ENCODE results near the gene CCDC187. TPM values are rescaled to one million over a fixed set of nuclear protein-coding genes. Genes with fewer than 3 reads are reported as not detected.

Gene CCDC187
- total RNA-seq, 1 experiment from 2014 or later: 0.04 TPM

GRCh38 chr9:136216541-136217244 is 87.2 kb downstream of the CCDC187 start:
- Mint-ChIP-seq H3K9me3 (peaks cover 6% of the 10 kb centered on the region; the same call in 1 of the 2 replicates), H3K4me3 (no peak overlapping the region), H3K4me1 (no peaks in the 10 kb centered on the region), H3K27ac (no peak overlapping the region), H3K27me3 (ENCODE audit: low read depth) (no peaks in the 10 kb centered on the region), H3K36me3 (peaks cover 38% of the 10 kb centered on the region)
- ATAC-seq (no peak), DNase-seq (ENCODE audit: low spot score) (no peak)
- TF ChIP-seq NR2C2 (CRISPR knock-in tag; IDR thresholded peaks at IDR 0.05) (no peak), ZNF121 (CRISPR knock-in tag; IDR thresholded peaks at IDR 0.05) (no peak), HMGXB4 (CRISPR knock-in tag; IDR thresholded peaks at IDR 0.05) (no peak), ATF3 (CRISPR knock-in tag; conservative IDR thresholded peaks at IDR 0.05) (no peak), SOX15 (CRISPR knock-in tag; IDR thresholded peaks at IDR 0.05) (no peak), ZNF512 (CRISPR knock-in tag; IDR thresholded peaks at IDR 0.05; ENCODE audit: borderline replicate concordance) (no peak), MAX (CRISPR knock-in tag; IDR thresholded peaks at IDR 0.05) (no peak)
- ChIA-PET CTCF (interaction anchor here (0.6 to 1.9 kb wide), 9 partner anchors 15 to 420 kb away, joined by 3 to 6 read pairs (median 4); no protein-coding TSS in a partner anchor), POLR2A (interaction anchor here (0.5 kb wide), 2 partner anchors 28 to 343 kb away, joined by 4 to 5 read pairs; no protein-coding TSS in a partner anchor)

- ChIA-PET POLR2A (no interaction called here), CTCF (no interaction called here)
- H3K4me1 Mint-ChIP-seq: no peaks in the 10 kb centered on the region
- H3K27me3 Mint-ChIP-seq (ENCODE audit: low read depth): no peaks in the 10 kb centered on the region
- ATAC-seq (no peak), DNase-seq (ENCODE audit: low spot score) (no peak)
- peaks cover 43% of the 10 kb centered on the region for H3K36me3 Mint-ChIP-seq
- H3K27ac Mint-ChIP-seq: no peak overlapping the region
- H3K9me3 Mint-ChIP-seq: peaks cover 6% of the 10 kb centered on the region; the same call in 1 of the 2 replicates
- no peak overlapping the region for H3K4me3 Mint-ChIP-seq
- TF ChIP-seq MAX (CRISPR knock-in tag; IDR thresholded peaks at IDR 0.05): no peak
- no peak for TF ChIP-seq ZNF232 (CRISPR knock-in tag; IDR thresholded peaks at IDR 0.05)
- TF ChIP-seq SP1 (CRISPR knock-in tag; conservative IDR thresholded peaks at IDR 0.05): no peak
- no peak for TF ChIP-seq MYBL2 (CRISPR knock-in tag; IDR thresholded peaks at IDR 0.05)
- TF ChIP-seq ZNF121 (CRISPR knock-in tag; IDR thresholded peaks at IDR 0.05): no peak
- no peak for TF ChIP-seq IRF2 (CRISPR knock-in tag; IDR thresholded peaks at IDR 0.05; ENCODE audit: borderline replicate concordance, low read depth)
- TF ChIP-seq HMGA2 (CRISPR knock-in tag; IDR thresholded peaks at IDR 0.05): no peak
- TF ChIP-seq ZNF281 (CRISPR knock-in tag; IDR thresholded peaks at IDR 0.05): no peak
- no peak for TF ChIP-seq ATF1 (CRISPR knock-in tag; IDR thresholded peaks at IDR 0.05)
- no peak for TF ChIP-seq ZNF263 (CRISPR knock-in tag; IDR thresholded peaks at IDR 0.05; ENCODE audit: low read depth)
- TF ChIP-seq EMX1 (CRISPR knock-in tag; IDR thresholded peaks at IDR 0.05): no peak
- no peak for TF ChIP-seq MLX (CRISPR knock-in tag; IDR thresholded peaks at IDR 0.05)
- no peak for TF ChIP-seq FOXP4 (CRISPR knock-in tag; IDR thresholded peaks at IDR 0.05)
- TF ChIP-seq HMGXB4 (CRISPR knock-in tag; IDR thresholded peaks at IDR 0.05): no peak
- no peak for TF ChIP-seq NFE2L1 (CRISPR knock-in tag; IDR thresholded peaks at IDR 0.05)
These were observed 90.2 kb downstream of the CCDC187 start for GRCh38 chr9:136213733-136214132.
